Measurements from ENCODE around the gene MYF6.

MYF6 gene

GRCh38 chr12:80704420-80704819 is 3.0 kb upstream of the MYF6 start:
- no peak overlapping the region for H3K27ac ChIP-seq (ENCODE audit: low read length)

GRCh38 chr12:80707830-80708258 is 410 bp downstream of the MYF6 start:
- WGBS (ENCODE audit: insufficient coverage, insufficient read length): no CpG with 5 or more reads among the region's 21 CpGs
- H3K4me1 ChIP-seq (ENCODE audit: control insufficient read depth, insufficient read depth, low read length): peaks cover 4% of the 10 kb centered on the region; the same call in 1 of the 2 replicates
- H3K36me3 ChIP-seq (ENCODE audit: control insufficient read depth, insufficient read depth, low read length): no peaks in the 10 kb centered on the region
- H3K27me3 ChIP-seq (ENCODE audit: control insufficient read depth, insufficient read depth, low read length): peaks cover 50% of the 10 kb centered on the region
- no peak overlapping the region for H3K4me3 ChIP-seq (ENCODE audit: low read length)
- H3K27ac ChIP-seq (ENCODE audit: low read length): no peak overlapping the region
- DNase-seq (ENCODE audit: low read depth, low spot score): no peak
- H3K9me3 ChIP-seq (ENCODE audit: control insufficient read depth, insufficient read depth, low read length): no peaks in the 10 kb centered on the region

More at GRCh38 chr12:80704420-80704819, 3.0 kb upstream of the MYF6 start:
- Histone ChIP-seq H3K9me3 (ENCODE audit: control insufficient read depth, insufficient read depth, low read length) (no peaks in the 10 kb centered on the region), H3K36me3 (ENCODE audit: control insufficient read depth, insufficient read depth, low read length) (no peaks in the 10 kb centered on the region), H3K27me3 (ENCODE audit: control insufficient read depth, insufficient read depth, low read length) (peaks cover 34% of the 10 kb centered on the region), H3K4me1 (ENCODE audit: control insufficient read depth, insufficient read depth, low read length) (peaks cover 3% of the 10 kb centered on the region; the same call in 1 of the 2 replicates), H3K4me3 (ENCODE audit: low read length) (no peak overlapping the region)
- DNase-seq (ENCODE audit: low read depth, low spot score): no peak
- no CpG with 5 or more reads among the region's 2 CpGs for WGBS (ENCODE audit: insufficient coverage, insufficient read length)

GRCh38 chr12:80708259-80708974 is 983 bp downstream of the MYF6 start:
- Histone ChIP-seq H3K4me1 (ENCODE audit: control insufficient read depth, insufficient read depth, low read length) (peaks cover 4% of the 10 kb centered on the region; the same call in 1 of the 2 replicates), H3K27ac (ENCODE audit: low read length) (no peak overlapping the region), H3K4me3 (ENCODE audit: low read length) (peak overlapping the region; percentile 5; the same call in 1 of the 2 replicates), H3K36me3 (ENCODE audit: control insufficient read depth, insufficient read depth, low read length) (no peaks in the 10 kb centered on the region), H3K9me3 (ENCODE audit: control insufficient read depth, insufficient read depth, low read length) (no peaks in the 10 kb centered on the region), H3K27me3 (ENCODE audit: control insufficient read depth, insufficient read depth, low read length) (peaks cover 50% of the 10 kb centered on the region)
- no CpG with 5 or more reads among the region's 50 CpGs for WGBS (ENCODE audit: insufficient coverage, insufficient read length)
- no peak for DNase-seq (ENCODE audit: low read depth, low spot score)

- WGBS (ENCODE audit: insufficient coverage, insufficient read length): no CpG with 5 or more reads among the region's 10 CpGs
- Histone ChIP-seq H3K27ac (ENCODE audit: low read length) (no peak overlapping the region), H3K9me3 (ENCODE audit: control insufficient read depth, insufficient read depth, low read length) (no peaks in the 10 kb centered on the region), H3K36me3 (ENCODE audit: control insufficient read depth, insufficient read depth, low read length) (no peaks in the 10 kb centered on the region), H3K27me3 (ENCODE audit: control insufficient read depth, insufficient read depth, low read length) (peaks cover 50% of the 10 kb centered on the region), H3K4me1 (ENCODE audit: control insufficient read depth, insufficient read depth, low read length) (peaks cover 4% of the 10 kb centered on the region; the same call in 1 of the 2 replicates), H3K4me3 (ENCODE audit: low read length) (peak overlapping the region; percentile 5; the same call in 1 of the 2 replicates)
- no peak for DNase-seq (ENCODE audit: low read depth, low spot score)
Observed at GRCh38 chr12:80708975-80709328, 1.5 kb downstream of the MYF6 start.

- H3K9me3 ChIP-seq (ENCODE audit: control insufficient read depth, insufficient read depth, low read length): no peaks in the 10 kb centered on the region
- WGBS (ENCODE audit: insufficient coverage, insufficient read length): no CpG with 5 or more reads among the region's 20 CpGs
- H3K27ac ChIP-seq (ENCODE audit: low read length): no peak overlapping the region
- no peaks in the 10 kb centered on the region for H3K36me3 ChIP-seq (ENCODE audit: control insufficient read depth, insufficient read depth, low read length)
- H3K4me3 ChIP-seq (ENCODE audit: low read length): peak overlapping the region; percentile 36; the same call in 1 of the 2 replicates
- peaks cover 50% of the 10 kb centered on the region for H3K27me3 ChIP-seq (ENCODE audit: control insufficient read depth, insufficient read depth, low read length)
- no peak for DNase-seq (ENCODE audit: low read depth, low spot score)
- H3K4me1 ChIP-seq (ENCODE audit: control insufficient read depth, insufficient read depth, low read length): peaks cover 4% of the 10 kb centered on the region; the same call in 1 of the 2 replicates
Observed at GRCh38 chr12:80709811-80710726, 2.6 kb downstream of the MYF6 start.

- peaks cover 48% of the 10 kb centered on the region for H3K27me3 ChIP-seq (ENCODE audit: control insufficient read depth, insufficient read depth, low read length)
- H3K36me3 ChIP-seq (ENCODE audit: control insufficient read depth, insufficient read depth, low read length): no peaks in the 10 kb centered on the region
- no peak overlapping the region for H3K4me3 ChIP-seq (ENCODE audit: low read length)
- no peak overlapping the region for H3K27ac ChIP-seq (ENCODE audit: low read length)
- WGBS (ENCODE audit: insufficient coverage, insufficient read length): no CpG with 5 or more reads among the region's 1 CpG
- H3K9me3 ChIP-seq (ENCODE audit: control insufficient read depth, insufficient read depth, low read length): no peaks in the 10 kb centered on the region
- peaks cover 4% of the 10 kb centered on the region; the same call in 1 of the 2 replicates for H3K4me1 ChIP-seq (ENCODE audit: control insufficient read depth, insufficient read depth, low read length)
- DNase-seq (ENCODE audit: low read depth, low spot score): no peak
Observed at GRCh38 chr12:80710727-80711449, 3.5 kb downstream of the MYF6 start.

GRCh38 chr12:80711866-80712265 is 4.4 kb downstream of the MYF6 start:
- peaks cover 38% of the 10 kb centered on the region for H3K27me3 ChIP-seq (ENCODE audit: control insufficient read depth, insufficient read depth, low read length)
- WGBS (ENCODE audit: insufficient coverage, insufficient read length): no CpG with 5 or more reads among the region's 1 CpG
- peaks cover 4% of the 10 kb centered on the region; the same call in 1 of the 2 replicates for H3K4me1 ChIP-seq (ENCODE audit: control insufficient read depth, insufficient read depth, low read length)
- no peak overlapping the region for H3K4me3 ChIP-seq (ENCODE audit: low read length)
- DNase-seq (ENCODE audit: low read depth, low spot score): no peak
- no peak overlapping the region for H3K27ac ChIP-seq (ENCODE audit: low read length)
- H3K9me3 ChIP-seq (ENCODE audit: control insufficient read depth, insufficient read depth, low read length): no peaks in the 10 kb centered on the region
- H3K36me3 ChIP-seq (ENCODE audit: control insufficient read depth, insufficient read depth, low read length): no peaks in the 10 kb centered on the region

GRCh38 chr12:80712866-80713265 is 5.4 kb downstream of the MYF6 start:
- Histone ChIP-seq H3K4me3 (ENCODE audit: low read length) (no peak overlapping the region), H3K27me3 (ENCODE audit: control insufficient read depth, insufficient read depth, low read length) (peaks cover 28% of the 10 kb centered on the region; the same call in 1 of the 2 replicates), H3K4me1 (ENCODE audit: control insufficient read depth, insufficient read depth, low read length) (peaks cover 4% of the 10 kb centered on the region; the same call in 1 of the 2 replicates), H3K27ac (ENCODE audit: low read length) (no peak overlapping the region), H3K36me3 (ENCODE audit: control insufficient read depth, insufficient read depth, low read length) (no peaks in the 10 kb centered on the region), H3K9me3 (ENCODE audit: control insufficient read depth, insufficient read depth, low read length) (no peaks in the 10 kb centered on the region)
- no peak for DNase-seq (ENCODE audit: low read depth, low spot score)

GRCh38 chr12:80713419-80713818 is 6.0 kb downstream of the MYF6 start:
- Histone ChIP-seq H3K9me3 (ENCODE audit: control insufficient read depth, insufficient read depth, low read length) (no peaks in the 10 kb centered on the region), H3K4me3 (ENCODE audit: low read length) (no peak overlapping the region), H3K27ac (ENCODE audit: low read length) (no peak overlapping the region), H3K27me3 (ENCODE audit: control insufficient read depth, insufficient read depth, low read length) (peaks cover 26% of the 10 kb centered on the region; the same call in 1 of the 2 replicates), H3K36me3 (ENCODE audit: control insufficient read depth, insufficient read depth, low read length) (no peaks in the 10 kb centered on the region), H3K4me1 (ENCODE audit: control insufficient read depth, insufficient read depth, low read length) (peaks cover 4% of the 10 kb centered on the region; the same call in 1 of the 2 replicates)
- DNase-seq (ENCODE audit: low read depth, low spot score): no peak
- WGBS (ENCODE audit: insufficient coverage, insufficient read length): no CpG with 5 or more reads among the region's 4 CpGs

GRCh38 chr12:80714055-80714454 is 6.6 kb downstream of the MYF6 start:
- Histone ChIP-seq H3K4me3 (ENCODE audit: low read length) (no peak overlapping the region; the same call in 1 of the 2 replicates), H3K4me1 (ENCODE audit: control insufficient read depth, insufficient read depth, low read length) (peaks cover 1% of the 10 kb centered on the region; the same call in 1 of the 2 replicates), H3K36me3 (ENCODE audit: control insufficient read depth, insufficient read depth, low read length) (no peaks in the 10 kb centered on the region), H3K27ac (ENCODE audit: low read length) (no peak overlapping the region), H3K9me3 (ENCODE audit: control insufficient read depth, insufficient read depth, low read length) (no peaks in the 10 kb centered on the region), H3K27me3 (ENCODE audit: control insufficient read depth, insufficient read depth, low read length) (peaks cover 20% of the 10 kb centered on the region; the same call in 1 of the 2 replicates)
- DNase-seq (ENCODE audit: low read depth, low spot score): no peak
- WGBS (ENCODE audit: insufficient coverage, insufficient read length): no CpG with 5 or more reads among the region's 16 CpGs
